A204.1 (cell line): ENCODE data around the gene ATG9B.

Experiments
- FAIRE-seq: peaks from 2 replicates; lab custom pipeline; 2012; peaks lifted over from hg19 to GRCh38; lab: Jason Lieb, UNC

ATG9B gene

GRCh38 chr7:150977382-150978125 is 46.7 kb downstream of the ATG9B start:
- FAIRE-seq = no peak

- FAIRE-seq = no peak
These were observed 47.5 kb downstream of the ATG9B start for GRCh38 chr7:150976529-150977381.

GRCh38 chr7:150975536-150976319 is 48.6 kb downstream of the ATG9B start:
- FAIRE-seq = no peak

GRCh38 chr7:150974468-150975391 is 49.6 kb downstream of the ATG9B start:
- FAIRE-seq = no peak

GRCh38 chr7:150973571-150974451 is 50.5 kb downstream of the ATG9B start:
- no peak for FAIRE-seq

GRCh38 chr7:150972741-150973140 is 51.6 kb downstream of the ATG9B start:
- FAIRE-seq = no peak

GRCh38 chr7:150972023-150972468 is 52.2 kb downstream of the ATG9B start:
- FAIRE-seq = no peak

- FAIRE-seq = no peak
These were observed 52.9 kb downstream of the ATG9B start for GRCh38 chr7:150971242-150972022.

- no peak for FAIRE-seq
These were observed 53.9 kb downstream of the ATG9B start for GRCh38 chr7:150970424-150970823.

GRCh38 chr7:150969475-150969874 is 54.8 kb downstream of the ATG9B start:
- FAIRE-seq = no peak

GRCh38 chr7:150968734-150969372 is 55.4 kb downstream of the ATG9B start:
- no peak for FAIRE-seq

- FAIRE-seq = no peak
These were observed 56.1 kb downstream of the ATG9B start for GRCh38 chr7:150968056-150968733.

GRCh38 chr7:150967349-150967748 is 56.9 kb downstream of the ATG9B start:
- no peak for FAIRE-seq

GRCh38 chr7:150966002-150966401 is 58.3 kb downstream of the ATG9B start:
- no peak for FAIRE-seq

- no peak for FAIRE-seq
These were observed 58.9 kb downstream of the ATG9B start for GRCh38 chr7:150965273-150965830.
